HG02798 (cell line): ENCODE data around the gene KCNS3.
"Not testable (repeated sequence)": the region's sequence is repeated elsewhere in the genome, so short reads cannot be mapped to it uniquely, and the experiment has no call there.

Experiments
- ATAC-seq: cut with Tn5 transposase; IDR thresholded peaks from one replicate; pipeline ENCODE4 v1.9.1; 2021; ENCODE audit warnings: mild to moderate bottlenecking; ENCODE audit not compliant: unreplicated experiment, poor library complexity

Gene KCNS3

DNA sequence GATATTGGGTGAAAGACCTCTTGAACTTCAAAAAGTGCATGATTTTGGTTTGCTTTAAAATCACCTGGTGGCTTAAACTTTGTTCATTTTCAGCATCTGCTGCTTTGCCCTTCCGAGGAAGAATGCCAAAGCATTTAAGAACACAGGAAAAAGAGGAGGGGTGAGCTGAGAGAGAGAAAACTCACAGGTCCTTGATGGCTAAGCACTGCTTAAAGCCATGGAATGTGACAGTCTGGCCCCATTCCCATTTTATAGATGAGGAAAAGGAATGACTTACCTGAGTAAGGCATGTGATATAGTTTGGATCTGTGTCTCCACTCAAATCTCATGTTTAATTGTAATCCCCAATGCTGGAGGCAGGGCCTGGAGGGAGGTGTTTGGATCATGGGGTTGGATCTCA is 58.1 kb downstream of the KCNS3 start:
- ATAC-seq = no peak

DNA sequence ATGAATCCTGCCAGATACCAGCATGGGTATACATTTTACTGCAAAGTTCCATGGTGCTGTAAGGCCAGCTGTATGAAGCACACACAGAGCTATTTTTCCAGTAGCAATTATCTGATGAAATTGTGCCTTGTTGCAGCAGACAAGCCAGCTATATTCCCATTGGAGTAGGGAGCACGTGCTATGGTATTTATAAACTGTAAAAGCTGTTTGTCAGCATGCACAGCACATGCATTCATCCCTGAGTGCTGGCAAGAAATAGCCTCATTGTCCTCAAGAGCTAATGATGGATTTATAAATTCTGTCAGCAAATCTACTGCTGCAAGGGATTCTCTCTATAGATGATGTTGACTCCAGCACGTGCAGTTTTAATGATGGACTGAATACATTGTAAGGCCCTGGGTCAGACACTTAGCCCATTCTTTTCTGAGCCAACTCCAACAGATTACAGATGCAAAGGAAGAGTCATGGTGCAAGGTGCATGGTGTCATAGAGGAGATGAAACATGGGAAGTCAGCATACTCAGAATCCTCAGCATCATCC is 61.7 kb downstream of the KCNS3 start:
- no peak for ATAC-seq

DNA sequence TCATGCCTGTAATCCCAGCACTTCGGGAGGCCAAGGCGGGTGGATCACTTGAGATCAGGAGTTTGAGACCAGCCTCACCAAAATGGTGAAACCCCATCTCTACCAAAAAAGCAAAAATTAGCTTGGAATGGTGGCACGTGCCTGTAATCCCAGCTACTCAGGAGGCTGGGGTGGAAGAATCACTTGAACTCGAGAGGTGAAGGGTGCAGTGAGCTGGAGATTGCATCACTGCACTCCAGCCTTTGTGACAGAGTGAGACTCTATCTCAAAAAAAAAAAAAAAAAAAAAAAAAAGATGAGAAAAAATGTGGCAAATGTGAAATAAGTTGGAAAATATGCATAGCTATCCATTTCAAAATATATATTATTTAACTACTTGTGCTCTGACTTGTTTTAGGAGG is 65.0 kb downstream of the KCNS3 start:
- ATAC-seq = no peak

DNA sequence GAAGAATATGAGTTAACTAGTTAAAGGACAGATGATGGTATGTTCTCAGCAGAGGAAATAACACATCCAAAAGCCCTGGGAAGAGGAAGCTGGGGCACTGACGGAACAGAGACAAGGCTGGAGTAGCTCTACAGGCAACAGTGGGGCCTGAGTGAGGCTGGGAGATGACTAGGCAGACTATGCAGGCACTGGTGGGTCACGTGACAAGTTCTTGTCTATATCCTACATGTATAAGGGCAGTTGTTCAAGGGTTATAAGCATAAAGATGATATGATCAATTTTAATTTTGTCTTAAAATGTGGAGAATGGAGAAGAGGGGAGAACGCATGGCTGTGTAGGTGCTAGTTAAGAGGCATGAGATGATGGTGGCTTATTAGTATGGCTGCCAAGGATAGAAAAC is 68.6 kb downstream of the KCNS3 start:
- ATAC-seq = no peak

DNA sequence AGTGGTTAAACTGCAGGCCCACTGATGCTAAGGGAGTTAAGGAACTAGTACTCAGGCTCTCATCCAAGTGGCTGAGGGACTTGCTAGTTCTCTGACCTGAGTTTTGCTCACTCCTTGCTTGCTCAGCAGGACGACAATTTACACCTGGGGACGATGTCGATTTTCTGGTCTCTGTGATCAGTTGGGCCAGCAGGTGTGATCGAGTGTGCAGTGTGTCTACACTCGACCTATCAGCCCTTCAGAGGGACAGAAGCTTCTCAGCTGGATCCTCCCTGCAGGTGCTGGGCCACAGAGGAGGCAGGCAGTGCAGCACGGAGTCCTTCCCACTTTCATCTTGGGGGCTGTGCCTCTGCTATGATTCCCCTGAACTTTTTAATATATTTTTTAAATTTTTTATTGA is 71.5 kb downstream of the KCNS3 start:
- no peak for ATAC-seq

DNA sequence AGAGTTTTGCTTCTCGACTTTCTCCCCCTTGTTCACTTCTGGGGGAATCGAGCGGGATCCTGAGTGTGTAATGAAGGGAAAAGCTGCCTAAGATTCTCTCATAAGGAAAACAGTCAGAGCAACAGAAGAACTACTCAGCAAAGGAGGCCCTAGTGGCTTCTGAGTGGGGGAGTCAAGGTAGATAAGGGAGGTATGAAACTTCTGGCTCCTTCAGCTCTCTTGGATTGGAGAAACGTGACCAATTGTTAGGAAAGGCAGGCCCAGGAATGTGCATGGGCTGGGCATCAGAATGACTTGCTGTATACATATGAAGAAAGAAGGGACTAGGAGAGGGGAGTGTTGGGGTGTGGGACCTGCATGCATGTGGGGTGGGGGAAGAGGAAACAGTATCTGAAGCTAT is 73.1 kb downstream of the KCNS3 start:
- no peak for ATAC-seq

DNA sequence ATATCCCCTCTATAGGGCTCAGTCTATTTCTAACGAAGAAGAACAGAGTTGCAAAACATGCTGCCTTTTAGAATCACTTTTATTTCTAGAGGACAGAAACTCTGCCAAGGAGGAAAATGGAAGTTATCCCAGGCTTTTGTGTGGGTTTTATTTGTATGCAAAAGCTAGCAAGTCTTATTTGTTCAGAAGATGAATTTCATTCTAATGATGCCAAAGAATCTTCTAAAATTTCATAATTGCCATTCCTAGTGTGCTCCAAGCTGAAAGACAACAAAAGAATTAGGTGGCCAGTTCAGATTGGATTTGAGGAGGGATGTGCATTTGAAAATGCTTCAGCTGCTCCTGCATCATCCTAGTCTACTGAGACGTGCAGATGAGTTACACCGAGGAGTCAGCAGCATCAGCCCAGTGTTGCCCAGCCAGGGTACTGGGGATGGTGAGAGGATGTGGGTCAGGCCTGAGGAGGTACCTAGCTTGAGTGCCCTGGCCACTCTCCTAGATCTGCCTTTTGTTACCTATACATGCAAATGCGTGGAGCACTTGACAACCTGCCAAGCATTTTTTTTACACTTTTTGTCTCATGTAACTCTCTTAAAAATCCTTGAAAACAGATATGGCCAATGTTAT is 80.1 kb downstream of the KCNS3 start:
- ATAC-seq = no peak

DNA sequence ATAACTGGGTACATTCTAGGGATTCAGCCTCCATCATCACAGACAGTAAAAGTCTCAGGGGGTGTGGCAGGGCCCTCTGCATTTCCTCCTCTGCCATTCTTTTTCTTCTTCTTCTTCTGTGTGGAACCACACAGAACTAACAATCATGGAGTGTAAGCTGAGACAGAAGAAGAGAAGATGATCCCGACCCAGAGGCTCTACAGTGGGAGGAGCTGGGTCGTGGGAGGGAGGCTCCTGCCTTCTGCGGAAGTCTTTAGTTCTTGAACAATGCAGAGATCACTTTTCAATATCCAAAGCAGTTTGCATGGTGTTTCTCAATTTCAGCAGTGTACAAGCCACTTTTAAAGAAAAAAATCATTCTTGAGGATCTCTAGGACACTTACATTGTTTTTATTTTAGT is 80.9 kb downstream of the KCNS3 start:
- no peak for ATAC-seq

DNA sequence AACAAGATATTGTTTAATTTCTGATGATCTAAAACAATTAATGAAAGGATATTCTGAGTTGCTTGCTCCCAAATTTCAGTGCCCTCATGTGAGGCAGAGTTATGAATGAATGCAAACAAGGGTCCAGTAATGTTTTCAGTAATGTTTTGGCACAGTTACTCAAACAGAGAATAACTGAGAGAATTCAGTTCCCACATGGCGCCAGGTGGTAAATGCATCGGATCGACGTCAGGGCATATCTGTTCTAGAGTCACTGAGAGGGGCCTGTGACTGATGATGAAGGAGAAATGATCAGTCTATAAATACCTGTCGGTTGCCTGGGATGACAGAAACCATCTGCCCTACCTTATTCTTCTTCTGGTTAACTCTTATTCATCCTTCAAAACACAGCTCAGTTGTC is 81.4 kb downstream of the KCNS3 start:
- no peak for ATAC-seq

DNA sequence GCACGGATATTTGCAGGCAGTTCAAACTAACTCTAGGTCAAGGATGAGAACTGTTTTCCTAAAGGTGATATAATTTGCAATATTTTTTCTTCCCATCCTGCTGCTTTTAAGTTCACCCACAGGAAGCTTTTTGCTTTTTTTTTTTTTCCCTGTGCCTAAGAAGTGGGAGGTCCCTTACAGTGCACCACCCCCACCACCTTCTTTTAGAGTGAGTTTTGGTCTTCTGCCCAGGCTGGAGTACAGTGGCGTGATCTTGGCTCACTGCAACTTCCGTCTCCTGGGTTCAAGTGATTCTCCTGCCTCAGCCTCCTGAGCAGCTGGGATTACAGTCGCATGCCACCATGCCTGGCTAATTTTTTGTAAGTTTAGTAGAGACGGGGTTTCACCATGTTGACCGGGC is 82.5 kb downstream of the KCNS3 start:
- ATAC-seq = no peak

DNA sequence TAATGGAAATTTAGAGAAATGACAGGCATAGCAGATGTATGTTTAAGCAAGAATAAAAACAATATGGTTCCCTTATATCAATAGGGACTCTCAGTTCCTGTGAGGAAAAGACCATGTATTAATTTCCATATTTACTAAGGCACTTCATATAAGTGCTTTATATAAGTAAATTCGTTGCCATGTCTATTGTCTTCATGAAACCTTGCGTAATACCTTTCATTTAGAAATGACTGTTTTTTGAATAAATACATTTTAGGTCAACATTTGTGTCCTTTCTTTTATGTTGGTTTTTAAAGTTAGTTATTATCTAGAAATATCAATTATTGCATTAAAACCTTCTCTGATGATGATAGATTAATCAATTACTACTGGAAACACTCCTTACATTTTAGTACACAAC is 83.3 kb downstream of the KCNS3 start:
- ATAC-seq = no peak

DNA sequence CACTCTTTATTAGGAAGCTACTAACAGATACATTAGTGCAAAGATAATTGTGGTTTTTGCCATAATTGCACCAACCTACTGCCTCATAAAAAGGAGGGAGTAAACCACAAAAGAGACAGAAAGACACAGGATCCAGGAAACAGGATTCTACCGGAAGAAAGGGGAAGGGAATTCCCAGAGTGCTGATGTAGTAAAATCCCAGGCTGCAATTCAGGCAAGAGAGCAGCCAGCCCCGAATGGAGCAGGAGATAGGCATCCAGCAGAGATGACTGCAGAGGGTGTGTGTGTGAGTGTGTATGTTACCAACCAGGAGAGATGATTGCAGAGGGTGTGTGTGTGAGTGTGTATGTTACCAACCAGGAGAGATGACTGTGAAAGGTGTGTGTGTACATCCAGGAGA is 84.4 kb downstream of the KCNS3 start:
- no peak for ATAC-seq

DNA sequence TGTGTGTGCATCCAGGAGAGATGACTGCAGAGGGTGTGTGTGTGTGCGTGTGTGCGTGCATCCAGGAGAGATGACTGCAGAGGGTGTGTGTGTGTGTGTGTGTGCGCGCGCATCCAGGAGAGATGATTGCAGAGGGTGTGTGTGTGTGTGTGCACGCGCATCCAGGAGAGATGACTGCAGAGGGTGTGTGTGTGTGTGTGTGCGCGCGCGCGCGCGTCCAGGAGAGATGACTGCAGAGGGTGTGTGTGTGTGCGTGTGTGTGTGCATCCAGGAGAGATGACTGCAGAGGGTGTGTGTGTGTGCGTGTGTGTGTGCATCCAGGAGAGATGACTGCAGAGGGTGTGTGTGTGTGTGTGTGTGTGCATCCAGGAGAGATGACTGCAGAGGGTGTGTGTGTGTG is 85.1 kb downstream of the KCNS3 start:
- not testable (repeated sequence) for ATAC-seq

DNA sequence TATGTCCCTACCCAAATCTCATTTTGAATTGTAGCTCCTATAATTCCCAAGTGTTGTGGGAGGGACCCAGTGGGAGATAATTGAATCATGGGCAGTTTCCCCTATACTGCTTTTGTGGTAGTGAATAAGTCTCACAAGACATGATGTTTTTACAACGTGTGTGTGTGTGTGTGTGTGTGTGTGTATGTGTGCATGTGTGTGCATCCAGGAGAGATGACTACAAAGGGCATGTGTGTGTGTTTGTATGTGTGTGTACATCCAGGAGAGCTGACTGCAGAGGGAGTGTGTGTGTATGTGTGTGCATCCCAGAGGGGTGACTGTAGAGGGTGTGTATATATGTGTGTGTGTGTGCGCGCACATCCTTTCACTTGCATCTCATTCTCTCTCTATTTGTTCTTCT is 86.7 kb downstream of the KCNS3 start:
- ATAC-seq = no peak

DNA sequence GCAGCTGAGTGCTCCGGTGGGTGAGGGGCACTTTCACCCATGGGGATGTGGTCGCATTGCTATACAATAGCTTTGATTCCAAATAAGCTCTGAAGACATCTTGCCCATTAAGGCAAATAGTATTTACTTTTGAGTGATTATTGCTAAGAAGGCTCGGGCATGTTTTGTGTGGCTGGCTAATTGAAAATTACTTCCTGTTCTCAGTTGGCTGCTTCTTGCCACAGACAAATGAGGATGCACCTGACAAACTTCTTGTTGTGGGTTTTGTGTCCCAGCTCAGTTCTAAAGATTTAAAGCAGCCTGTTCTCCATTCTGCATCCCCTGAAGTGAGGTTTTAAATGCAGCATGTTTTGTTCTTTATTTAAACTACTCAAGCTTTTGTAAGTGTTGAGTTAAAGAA is 88.3 kb downstream of the KCNS3 start:
- no peak for ATAC-seq

DNA sequence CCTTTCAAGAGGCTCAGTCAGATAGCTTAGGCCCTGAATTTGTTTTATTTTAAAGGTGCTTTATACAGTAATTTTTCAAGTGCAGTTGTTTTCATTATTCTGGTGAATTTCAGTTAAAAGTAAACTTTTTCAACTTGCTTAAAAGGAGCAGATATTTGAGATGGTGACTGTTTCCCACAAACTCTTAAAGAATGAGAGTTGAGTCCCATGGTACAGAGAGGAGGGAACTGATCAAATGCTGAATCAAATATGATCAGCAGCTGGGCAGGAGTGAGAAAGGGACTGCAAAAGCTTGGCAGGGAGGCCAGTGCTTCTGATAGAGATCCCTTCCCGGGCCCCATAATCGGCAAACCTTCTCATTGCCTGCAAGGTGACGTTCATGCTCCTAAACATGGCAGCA is 91.2 kb downstream of the KCNS3 start:
- no peak for ATAC-seq

DNA sequence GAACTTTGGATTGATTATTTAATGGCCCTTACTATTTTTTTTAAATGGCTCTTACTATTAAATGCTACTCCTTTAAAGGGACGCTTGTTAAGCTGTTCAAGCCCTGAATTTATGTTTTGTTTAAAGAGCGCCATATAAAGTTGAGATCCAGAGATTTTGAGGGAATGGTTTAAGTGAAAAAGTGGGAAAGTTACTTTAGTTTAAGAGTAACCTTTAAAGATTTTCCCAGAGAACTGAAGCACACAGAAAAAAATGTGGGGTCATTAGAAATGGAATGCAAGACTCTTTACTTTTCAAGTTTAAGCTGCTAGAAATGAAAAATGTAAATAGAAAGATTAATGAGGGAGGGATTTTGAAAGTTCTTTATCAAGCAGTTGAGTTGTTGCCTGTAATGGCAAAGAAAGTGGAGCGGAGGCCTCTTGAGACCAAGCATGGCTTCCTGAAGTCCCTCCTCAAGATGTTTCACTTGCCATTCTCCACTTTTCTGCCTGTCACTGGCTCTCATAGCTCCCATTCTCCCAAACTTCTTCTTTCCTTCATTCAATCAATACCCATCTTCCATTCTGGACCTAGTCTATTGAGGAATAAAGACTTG is 93.2 kb downstream of the KCNS3 start:
- ATAC-seq = no peak

DNA sequence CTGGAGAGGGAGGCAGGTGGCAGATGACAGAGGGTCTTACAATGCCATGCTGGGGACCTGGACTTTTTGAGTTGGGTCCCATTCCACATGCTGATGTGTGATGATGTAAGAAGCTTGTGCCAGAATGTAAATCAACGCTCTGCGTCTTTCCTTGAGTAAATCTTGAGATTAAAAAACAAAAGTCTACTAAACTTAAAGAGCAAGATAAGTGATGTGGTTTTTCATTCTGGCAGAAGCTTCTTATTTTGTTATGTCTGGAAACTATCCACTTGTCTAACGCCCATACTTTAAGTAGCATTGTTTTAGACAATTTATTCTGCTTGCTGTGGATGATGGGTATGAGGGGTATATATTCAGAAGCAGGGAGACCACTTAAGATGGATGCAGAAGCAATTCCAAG is 94.5 kb downstream of the KCNS3 start:
- ATAC-seq = no peak

DNA sequence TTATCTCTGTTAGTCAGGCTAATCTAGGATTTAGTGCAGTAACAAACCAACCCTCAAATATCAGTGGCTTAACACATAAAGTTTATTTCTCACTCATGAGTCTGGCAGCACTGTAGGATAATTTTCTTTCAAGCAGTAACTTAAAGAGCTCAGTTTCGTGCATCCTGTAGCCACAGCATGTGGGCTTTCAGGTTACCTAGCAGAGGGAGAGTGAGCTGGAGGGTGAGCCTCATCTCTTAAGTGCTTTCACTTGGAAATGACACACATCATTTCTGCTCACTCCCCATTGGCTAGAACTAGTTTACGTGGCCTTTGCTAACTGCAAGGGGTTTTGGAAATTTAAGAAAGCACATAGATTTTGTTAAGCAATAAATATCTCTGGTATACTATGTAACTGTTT is 96.9 kb downstream of the KCNS3 start:
- ATAC-seq = no peak

DNA sequence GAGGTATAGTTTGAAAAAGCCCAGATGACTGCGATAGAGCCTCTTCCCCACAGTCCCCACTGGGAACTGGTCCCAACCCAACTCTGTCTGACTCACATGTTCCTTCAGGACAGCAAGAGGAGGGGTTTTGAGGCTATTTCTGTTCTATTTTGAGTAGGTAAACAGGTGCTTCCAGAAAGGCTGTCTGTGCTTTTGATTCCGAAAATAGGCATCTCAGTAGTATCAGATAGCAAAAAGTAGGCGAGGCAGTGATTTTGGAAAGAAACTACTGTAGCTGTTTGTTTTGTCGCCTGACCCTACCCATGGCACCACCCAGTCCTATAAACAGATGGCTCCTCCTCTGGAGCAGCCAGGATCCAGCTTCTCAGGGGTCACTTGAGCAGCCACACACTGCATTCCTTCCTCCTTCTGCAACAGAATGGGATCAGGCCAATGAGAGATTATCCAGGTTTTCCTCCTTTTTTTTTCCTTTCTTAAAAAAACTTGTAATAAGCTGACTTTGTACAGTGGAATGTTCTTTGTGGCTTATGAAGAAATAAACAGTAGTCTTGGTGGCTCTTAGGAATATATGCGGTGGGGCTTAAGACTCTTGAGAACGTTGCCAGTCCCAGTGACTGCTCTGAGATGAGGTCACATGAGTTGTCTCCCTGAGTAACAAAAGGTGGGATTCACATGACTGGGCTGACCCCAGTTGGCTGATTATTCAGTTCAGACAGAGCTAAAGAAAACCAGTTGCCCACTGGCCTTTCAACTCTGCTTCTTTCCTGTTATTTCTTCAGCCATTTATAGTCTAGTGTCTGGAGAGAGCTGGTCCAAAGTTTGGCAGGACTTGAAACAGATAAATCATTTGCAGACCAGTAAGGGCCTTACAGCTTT is 98.6 kb downstream of the KCNS3 start:
- no peak for ATAC-seq

DNA sequence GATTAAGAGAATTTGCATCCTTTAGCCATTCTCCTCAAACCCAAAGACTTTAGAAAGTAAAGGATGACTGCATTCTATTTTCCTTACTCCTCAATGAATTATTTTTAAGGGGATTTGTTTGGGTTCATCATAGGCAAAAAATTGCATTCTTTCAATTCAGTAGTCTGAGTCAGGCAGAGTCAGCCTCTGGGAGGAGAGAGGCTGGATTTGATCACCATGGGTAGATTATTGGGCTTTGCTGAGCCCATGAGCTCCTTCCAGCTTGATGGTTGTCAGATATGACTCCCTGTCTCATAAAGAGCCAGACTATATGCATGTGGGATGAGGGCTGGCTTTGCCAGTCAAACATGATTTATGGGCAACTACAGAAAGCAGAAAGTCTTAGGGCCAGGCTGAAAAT is 101.2 kb downstream of the KCNS3 start:
- no peak for ATAC-seq
